SK-N-MC (cell line): ENCODE data around the gene TCTN1.

Experiments used
- EZH2 ChIP-seq: fragments of 200-600 bp; sonication (generic); IDR thresholded peaks from one replicate; pipeline ENCODE4 v1.6.1; 2017; ENCODE audit warnings: antibody characterized with exemption
- FOXP2 ChIP-seq: optimal IDR thresholded peaks from 2 replicates; pipeline ENCODE3; 2011; ENCODE audit warnings: mild to moderate bottlenecking, moderate library complexity; ENCODE audit not compliant: insufficient read depth; ENCODE audit errors: extremely low read length, control extremely low read depth
- POLR2AphosphoS5 ChIP-seq: IDR thresholded peaks from 2 replicates; pipeline ENCODE4 v1.6.1; 2012; ENCODE audit warnings: mild to moderate bottlenecking, low read depth, low read length, borderline replicate concordance

GRCh38 chr12:110638796-110639195, 24.9 kb downstream of the TCTN1 start:
- TF ChIP-seq POLR2AphosphoS5 (no peak), EZH2 (no peak), FOXP2 (no peak)
